ES-I3 (cell line): ENCODE data around the gene NRG3.

Experiments used
- H3K36me3 ChIP-seq: 2 replicates; pipeline ENCODE4 v1.6.1; 2013; ENCODE audit warnings: mild to moderate bottlenecking, low read length, control low read depth, moderate library complexity; ENCODE audit not compliant: insufficient read depth
- H3K4me1 ChIP-seq: 2 replicates; pipeline ENCODE4 v1.6.1; 2013; ENCODE audit warnings: mild to moderate bottlenecking, control low read depth, low read length; ENCODE audit not compliant: insufficient read depth
- H3K9ac ChIP-seq: 2 replicates; pipeline ENCODE4 v1.6.1; 2013; ENCODE audit warnings: low read depth, mild to moderate bottlenecking, low read length, moderate library complexity
- H3K9me3 ChIP-seq: 2 replicates; pipeline ENCODE4 v1.6.1; 2013; ENCODE audit warnings: mild to moderate bottlenecking, low read length, moderate library complexity; ENCODE audit not compliant: control insufficient read depth, insufficient read depth

Gene NRG3

DNA sequence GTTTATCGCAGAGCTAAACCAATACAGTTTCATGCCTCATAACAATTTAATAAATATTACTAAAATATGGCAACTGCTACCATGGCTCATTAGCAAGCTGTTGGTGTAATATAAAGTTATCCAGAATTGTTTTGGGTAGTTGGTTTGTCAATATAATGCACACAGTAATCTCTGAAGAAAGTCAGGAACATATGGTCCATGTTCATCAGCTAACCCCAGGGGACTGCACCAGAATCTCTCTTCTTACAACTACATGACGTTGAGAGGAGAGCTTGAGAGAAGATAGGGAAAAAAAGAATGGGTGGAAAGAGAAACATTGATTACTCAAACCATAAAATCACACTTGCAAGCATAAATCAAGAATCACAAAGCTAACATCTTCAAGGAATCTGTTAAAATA is 333.7 kb downstream of the NRG3 start:
- Histone ChIP-seq H3K9ac (no peak overlapping the region), H3K9me3 (no peaks in the 10 kb centered on the region)

GRCh38 chr10:82210331-82210730 is 335.3 kb downstream of the NRG3 start:
- no peak overlapping the region for H3K9ac ChIP-seq
- H3K4me1 ChIP-seq, result no peaks in the 10 kb centered on the region
- H3K9me3 ChIP-seq, result no peaks in the 10 kb centered on the region
- no peaks in the 10 kb centered on the region for H3K36me3 ChIP-seq

More for the DNA sequence above, 333.7 kb downstream of the NRG3 start:
- H3K4me1 ChIP-seq, result no peaks in the 10 kb centered on the region
- H3K36me3 ChIP-seq, result no peaks in the 10 kb centered on the region

DNA sequence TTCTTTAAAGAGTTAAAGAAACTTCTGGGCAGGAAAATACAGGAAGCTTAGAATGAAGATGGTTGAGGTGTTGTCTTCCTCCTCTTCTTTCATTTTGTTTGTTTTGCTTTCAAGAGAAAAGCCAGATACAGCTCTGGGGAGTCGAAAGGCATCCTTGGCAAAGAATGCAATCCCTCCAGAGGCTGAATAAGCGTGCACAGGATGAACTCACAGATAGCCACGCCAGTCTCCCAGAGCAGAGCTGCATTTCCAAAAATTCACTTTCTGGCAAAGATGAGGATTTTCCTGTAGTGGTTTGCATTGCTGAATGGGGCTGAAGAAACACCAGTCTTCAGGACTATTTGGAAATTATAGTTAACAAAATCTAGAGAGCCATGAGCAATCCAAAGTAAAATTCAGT is 336.4 kb downstream of the NRG3 start:
- Histone ChIP-seq H3K36me3 (no peaks in the 10 kb centered on the region), H3K9ac (no peak overlapping the region), H3K9me3 (no peaks in the 10 kb centered on the region), H3K4me1 (no peaks in the 10 kb centered on the region)

DNA sequence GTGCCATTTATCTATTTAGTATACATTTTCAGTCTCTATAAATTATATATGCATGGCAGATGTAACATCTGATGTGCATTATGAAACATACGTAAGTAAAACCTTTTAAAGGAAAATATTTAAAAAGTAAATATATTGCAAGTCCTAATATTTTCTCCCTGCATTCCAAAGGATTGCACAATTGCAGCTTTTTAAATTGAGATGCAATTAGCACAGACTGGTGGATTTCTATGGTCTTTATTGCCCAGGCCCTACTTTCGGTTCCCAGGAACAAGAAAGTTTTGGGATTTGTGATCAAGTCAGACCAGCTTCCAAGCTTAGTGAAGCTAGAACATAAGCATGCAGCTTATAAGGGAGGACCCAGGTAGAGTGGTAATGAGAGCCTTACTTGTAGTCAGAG is 337.8 kb downstream of the NRG3 start:
- Histone ChIP-seq H3K4me1 (no peaks in the 10 kb centered on the region), H3K9ac (no peak overlapping the region), H3K9me3 (no peaks in the 10 kb centered on the region), H3K36me3 (no peaks in the 10 kb centered on the region)

- Histone ChIP-seq H3K36me3 (no peaks in the 10 kb centered on the region), H3K9ac (no peak overlapping the region), H3K4me1 (no peaks in the 10 kb centered on the region), H3K9me3 (no peaks in the 10 kb centered on the region)
Observed at GRCh38 chr10:82213784-82214183, 338.8 kb downstream of the NRG3 start.

GRCh38 chr10:82221056-82221455 is 346.1 kb downstream of the NRG3 start:
- Histone ChIP-seq H3K9ac (no peak overlapping the region), H3K9me3 (no peaks in the 10 kb centered on the region), H3K4me1 (no peaks in the 10 kb centered on the region), H3K36me3 (no peaks in the 10 kb centered on the region)

DNA sequence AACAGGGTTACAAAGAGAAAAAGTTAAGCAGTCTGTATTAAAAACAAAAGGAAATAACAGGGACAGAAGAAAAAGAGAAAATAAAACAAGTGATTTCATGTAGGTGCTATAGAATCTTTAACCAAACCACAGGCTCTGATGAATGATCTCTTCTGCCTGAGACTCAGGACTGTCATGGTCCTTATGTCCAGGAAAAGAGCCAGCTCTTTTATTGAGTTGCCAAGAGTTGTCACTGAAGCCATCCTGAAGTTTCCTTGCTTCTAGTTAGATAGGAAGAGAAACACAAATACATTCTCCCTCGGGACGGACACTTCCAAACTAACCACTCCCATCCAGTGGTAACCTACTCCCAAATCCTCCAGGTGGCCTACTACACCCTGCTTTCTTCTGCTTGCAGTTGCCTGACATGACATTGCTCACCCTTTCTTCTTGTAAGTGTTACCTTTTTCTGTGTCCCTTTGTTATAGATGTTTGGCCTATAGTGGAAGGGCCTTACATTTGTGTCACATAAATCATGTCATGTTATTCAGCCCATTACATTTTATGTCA is 346.7 kb downstream of the NRG3 start:
- Histone ChIP-seq H3K9ac (no peak overlapping the region), H3K4me1 (no peaks in the 10 kb centered on the region), H3K36me3 (no peaks in the 10 kb centered on the region)

DNA sequence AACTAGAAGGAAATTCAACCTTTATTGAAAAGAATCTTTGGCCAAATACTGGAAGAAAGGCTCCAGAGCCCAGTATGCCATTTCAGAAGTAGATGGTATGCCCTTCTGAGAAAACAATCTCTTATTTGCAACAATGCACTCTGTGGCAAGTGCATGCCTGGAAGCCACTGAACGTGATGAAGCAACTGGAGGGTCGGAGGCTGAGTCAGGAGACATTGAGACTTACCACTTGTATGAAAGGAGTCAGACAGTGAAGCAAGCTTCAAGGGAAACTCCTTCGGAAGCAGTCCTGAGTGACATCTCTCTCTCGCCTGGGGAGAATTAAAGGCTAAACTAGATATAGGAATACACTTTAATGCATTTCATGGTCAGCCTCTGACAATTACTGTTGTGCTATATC is 353.7 kb downstream of the NRG3 start:
- H3K4me1 ChIP-seq, result no peaks in the 10 kb centered on the region
- no peaks in the 10 kb centered on the region; the same call in 1 of the 2 replicates for H3K9me3 ChIP-seq
- H3K9ac ChIP-seq, result no peak overlapping the region
- H3K36me3 ChIP-seq, result no peaks in the 10 kb centered on the region

More for the DNA sequence above, 346.7 kb downstream of the NRG3 start:
- no peaks in the 10 kb centered on the region for H3K9me3 ChIP-seq

GRCh38 chr10:82234173-82234572 is 359.2 kb downstream of the NRG3 start:
- no peaks in the 10 kb centered on the region; the same call in 1 of the 2 replicates for H3K9me3 ChIP-seq
- H3K9ac ChIP-seq, result no peak overlapping the region
- H3K36me3 ChIP-seq, result no peaks in the 10 kb centered on the region
- no peaks in the 10 kb centered on the region for H3K4me1 ChIP-seq

DNA sequence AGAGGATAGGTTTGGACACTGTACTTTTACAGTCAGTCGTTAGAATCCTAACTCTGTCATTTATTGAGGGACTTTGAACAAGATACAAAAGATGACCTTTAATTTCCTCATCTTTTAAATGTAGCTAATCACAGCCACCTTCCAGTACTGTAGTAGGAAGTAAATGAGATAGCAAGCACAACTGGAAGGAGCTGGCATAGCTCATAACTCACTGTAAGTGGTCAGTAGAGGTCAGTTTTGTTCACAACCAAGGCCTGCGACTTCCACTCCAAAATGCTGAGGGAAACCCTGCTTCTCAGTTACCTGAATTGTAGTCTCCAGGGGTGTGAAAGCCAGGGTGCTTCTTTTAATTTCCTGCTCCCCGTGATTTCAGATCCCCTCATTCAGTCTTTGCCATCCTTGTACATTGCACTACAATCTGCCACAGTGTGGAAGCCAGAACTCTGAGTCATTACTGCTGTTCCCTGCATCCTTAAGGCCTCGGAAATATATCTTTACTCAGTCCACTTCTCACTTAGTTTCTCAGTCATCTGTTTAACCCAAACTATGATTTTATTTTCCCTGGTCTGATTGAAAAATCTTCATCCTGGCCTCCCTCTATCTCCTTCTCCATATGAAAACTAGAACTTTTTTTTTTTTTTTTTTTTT is 361.2 kb downstream of the NRG3 start:
- H3K36me3 ChIP-seq, result no peaks in the 10 kb centered on the region
- no peaks in the 10 kb centered on the region for H3K4me1 ChIP-seq
- no peak overlapping the region for H3K9ac ChIP-seq
- H3K9me3 ChIP-seq, result no peaks in the 10 kb centered on the region

DNA sequence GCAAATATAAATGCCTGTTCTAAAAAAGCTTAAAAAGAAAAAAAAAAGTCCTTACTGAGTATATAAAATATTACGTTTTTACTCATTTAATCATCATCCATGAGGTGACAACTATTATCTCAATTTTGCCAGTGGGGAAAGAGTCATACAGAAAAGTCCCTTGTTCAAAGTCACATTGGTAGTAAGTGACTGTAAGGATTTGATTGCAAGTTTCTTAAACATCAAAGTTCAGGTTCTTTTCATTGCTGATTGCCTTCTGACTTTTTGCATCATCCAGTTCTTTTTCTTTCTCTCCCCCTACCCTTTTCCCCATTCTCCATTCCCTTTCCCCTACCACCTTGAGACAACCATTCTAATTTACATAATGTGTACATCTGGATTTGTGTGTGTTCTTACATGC is 363.3 kb downstream of the NRG3 start:
- H3K4me1 ChIP-seq, result no peaks in the 10 kb centered on the region
- no peak overlapping the region for H3K9ac ChIP-seq
- H3K9me3 ChIP-seq, result no peaks in the 10 kb centered on the region
- H3K36me3 ChIP-seq, result no peaks in the 10 kb centered on the region

DNA sequence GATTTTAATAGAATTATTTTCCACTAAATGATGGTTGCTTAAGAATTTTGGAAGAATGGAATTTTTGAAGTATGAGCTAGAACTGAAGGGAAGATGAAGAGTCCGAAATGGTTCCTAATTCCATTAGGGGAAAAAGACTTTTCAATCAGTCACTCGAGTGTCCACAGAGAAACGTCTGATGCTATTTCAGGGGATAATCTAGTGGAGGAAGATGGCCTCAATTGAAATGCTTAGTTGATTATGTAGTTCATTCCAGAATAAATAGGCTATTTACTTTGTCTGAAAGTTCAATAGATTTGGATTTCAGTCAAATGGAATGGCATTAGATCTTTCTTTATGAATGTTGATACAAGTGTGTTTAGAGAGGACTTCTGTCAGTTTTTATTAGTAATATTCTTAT is 365.4 kb downstream of the NRG3 start:
- no peak overlapping the region for H3K9ac ChIP-seq
- H3K36me3 ChIP-seq, result no peaks in the 10 kb centered on the region
- H3K4me1 ChIP-seq, result no peaks in the 10 kb centered on the region
- no peaks in the 10 kb centered on the region for H3K9me3 ChIP-seq

DNA sequence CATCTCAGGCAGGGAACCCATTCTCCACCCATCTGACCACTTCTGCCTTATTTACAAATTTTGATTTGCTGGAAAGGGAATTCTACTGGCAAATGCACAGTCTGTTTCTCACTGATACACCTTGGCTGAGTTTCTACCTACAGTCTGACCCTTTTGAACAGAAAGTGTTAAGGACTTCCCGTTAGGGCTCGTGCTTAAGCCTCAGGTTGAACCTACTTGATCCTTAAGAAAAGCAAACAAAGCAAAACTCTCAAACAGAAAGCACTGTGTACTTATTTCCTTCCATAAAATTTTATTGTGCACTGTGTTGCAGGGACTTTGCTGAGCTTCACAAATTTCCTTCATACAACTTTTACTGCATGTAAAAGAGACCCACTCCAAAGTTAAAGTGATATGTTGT is 367.8 kb downstream of the NRG3 start:
- H3K4me1 ChIP-seq, result no peaks in the 10 kb centered on the region
- no peaks in the 10 kb centered on the region for H3K9me3 ChIP-seq
- no peak overlapping the region for H3K9ac ChIP-seq
- H3K36me3 ChIP-seq, result no peaks in the 10 kb centered on the region

GRCh38 chr10:82245157-82245556 is 370.2 kb downstream of the NRG3 start:
- Histone ChIP-seq H3K9me3 (no peaks in the 10 kb centered on the region), H3K9ac (no peak overlapping the region), H3K4me1 (no peaks in the 10 kb centered on the region), H3K36me3 (no peaks in the 10 kb centered on the region)

GRCh38 chr10:82245906-82246560 is 371.0 kb downstream of the NRG3 start:
- Histone ChIP-seq H3K9me3 (no peaks in the 10 kb centered on the region), H3K9ac (no peak overlapping the region)

More at GRCh38 chr10:82245906-82246560, 371.0 kb downstream of the NRG3 start:
- Histone ChIP-seq H3K4me1 (peaks cover 2% of the 10 kb centered on the region; the same call in 1 of the 2 replicates), H3K36me3 (no peaks in the 10 kb centered on the region)
